NCI-H1417 (cell line): ENCODE measurements around the gene CLDN6.

ENCODE experiments used
- DNase-seq, 3 experiments: peaks; one replicate each; lab custom pipeline; 2025; lab: John Stamatoyannopoulos, UW

The CLDN6 gene

DNA sequence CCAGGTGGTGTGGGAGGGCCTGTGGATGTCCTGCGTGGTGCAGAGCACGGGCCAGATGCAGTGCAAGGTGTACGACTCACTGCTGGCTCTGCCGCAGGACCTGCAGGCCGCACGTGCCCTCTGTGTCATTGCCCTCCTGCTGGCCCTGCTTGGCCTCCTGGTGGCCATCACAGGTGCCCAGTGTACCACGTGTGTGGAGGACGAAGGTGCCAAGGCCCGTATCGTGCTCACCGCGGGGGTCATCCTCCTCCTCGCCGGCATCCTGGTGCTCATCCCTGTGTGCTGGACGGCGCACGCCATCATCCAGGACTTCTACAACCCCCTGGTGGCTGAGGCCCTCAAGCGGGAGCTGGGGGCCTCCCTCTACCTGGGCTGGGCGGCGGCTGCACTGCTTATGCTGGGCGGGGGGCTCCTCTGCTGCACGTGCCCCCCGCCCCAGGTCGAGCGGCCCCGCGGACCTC is 4.5 kb downstream of the CLDN6 start:
- DNase-seq: peak in 1 of 3 experiments; percentile 47

- DNase-seq: peak; percentile 87 to 95 (median 92)
These were observed 5.1 kb downstream of the CLDN6 start, which contains the start of gene CLDN9 for GRCh38 chr16:3012828-3013420. TSS of gene CLDN9 (plus strand) at chr16:3012923. CDS start at chr16:3013363, 440 bp downstream.

DNA sequence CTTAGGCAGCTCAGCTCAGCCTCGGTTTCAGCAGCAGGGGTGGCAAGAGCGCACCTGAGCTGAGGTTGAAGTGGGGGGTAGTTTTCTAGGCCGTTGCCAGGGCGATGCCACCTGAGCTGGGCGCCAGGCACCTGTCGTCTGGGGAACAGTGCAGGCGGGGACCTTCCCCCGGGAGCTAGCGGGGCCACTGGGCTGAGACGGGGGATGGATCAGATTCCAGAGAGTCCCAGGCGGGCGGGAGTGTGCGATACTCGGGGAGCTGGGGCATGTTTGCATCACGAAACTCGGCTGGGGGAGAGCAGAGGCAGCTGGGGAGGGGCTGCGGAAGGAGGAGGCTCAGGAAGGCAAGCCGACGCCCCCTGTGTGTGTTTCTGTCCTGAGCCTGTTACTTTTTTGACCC is 5.7 kb downstream of the CLDN6 start:
- peak; percentile 81 to 94 (median 90) for DNase-seq

GRCh38 chr16:3010510-3010909 is 7.5 kb downstream of the CLDN6 start:
- no peak for DNase-seq

DNA sequence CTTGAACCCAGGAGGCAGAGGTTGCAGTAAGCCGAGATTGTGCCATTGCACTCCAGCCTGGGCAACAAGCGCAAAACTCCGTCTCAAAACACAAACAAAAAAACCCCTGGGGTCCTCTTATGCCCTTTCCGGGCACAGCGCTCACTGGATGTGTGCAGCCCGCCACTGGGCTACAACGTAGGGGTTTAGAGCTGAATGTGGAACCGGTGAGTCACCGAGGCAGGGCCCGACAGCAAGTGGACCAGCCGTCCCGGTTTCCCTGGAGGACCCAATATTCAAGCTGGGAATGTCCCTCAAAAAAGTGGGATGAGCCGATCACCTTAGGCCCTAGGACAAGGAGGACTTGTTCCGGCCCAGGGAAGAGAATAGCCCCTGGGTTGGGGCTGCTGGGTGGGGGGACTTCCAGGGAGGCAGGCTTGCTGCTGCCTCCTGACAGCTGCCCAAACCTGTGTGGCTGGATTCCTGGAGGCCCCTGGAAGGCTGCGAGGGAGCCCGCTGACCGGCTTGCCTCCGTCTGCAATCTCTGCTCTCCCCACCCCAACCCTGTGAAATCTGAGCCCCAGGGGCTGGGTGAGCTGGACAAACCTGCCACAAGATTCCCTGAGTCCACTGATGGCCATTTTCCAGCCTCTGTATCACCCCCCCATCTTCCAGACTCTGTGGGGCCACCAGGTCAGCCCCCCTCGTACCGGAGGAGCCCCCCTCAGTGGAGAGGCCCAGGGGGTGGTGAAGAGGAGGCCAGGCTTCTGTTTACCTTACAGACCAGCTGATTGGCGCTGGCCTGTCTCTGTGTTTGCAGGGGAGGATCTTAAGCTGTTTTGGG is 8.2 kb downstream of the CLDN6 start:
- DNase-seq: peak in 2 of 3 experiments; percentile 15 to 24

GRCh38 chr16:3008690-3009037 is 9.3 kb downstream of the CLDN6 start:
- DNase-seq: no peak

DNA sequence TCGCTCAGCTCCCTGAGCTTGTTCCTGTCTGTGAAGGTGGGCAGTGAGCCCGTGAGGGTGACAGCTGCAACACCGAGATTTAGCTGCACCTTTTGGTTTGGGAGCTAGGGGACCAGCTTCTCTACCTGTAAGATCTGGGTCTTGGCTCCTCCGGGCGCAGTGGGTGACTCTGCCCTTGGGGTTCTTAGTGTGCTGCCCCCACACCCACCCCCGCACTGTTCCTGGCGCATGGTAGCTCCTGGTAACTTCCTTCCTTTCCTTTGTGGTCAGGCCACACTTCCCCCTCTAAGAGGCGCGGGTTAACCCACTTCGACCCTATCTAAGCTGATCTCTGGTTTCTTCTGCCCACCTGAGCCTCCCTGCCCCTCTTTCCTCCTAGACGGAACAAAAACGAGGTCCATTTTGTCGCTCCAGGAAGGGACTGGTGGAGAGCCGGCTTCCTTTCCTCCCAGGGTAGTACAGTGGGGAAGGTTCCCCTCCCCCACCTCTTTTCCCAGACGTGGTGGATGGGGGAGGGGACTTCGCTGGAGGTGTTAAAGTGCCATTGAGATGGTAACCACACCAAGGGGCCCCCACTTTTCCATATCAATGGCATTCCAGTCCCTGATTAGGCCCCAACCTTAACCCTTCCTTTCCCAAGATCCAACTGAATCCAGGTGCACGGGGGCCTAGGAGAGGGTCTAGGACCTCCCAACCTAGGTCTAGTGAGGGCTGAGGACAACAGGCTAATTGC is 9.9 kb downstream of the CLDN6 start:
- no peak for DNase-seq

- DNase-seq: no peak
These were observed 10.7 kb downstream of the CLDN6 start for GRCh38 chr16:3007059-3007956.

- peak; percentile 50 to 70 (median 59) for DNase-seq
These were observed 13.2 kb downstream of the CLDN6 start for GRCh38 chr16:3004781-3005284.

DNA sequence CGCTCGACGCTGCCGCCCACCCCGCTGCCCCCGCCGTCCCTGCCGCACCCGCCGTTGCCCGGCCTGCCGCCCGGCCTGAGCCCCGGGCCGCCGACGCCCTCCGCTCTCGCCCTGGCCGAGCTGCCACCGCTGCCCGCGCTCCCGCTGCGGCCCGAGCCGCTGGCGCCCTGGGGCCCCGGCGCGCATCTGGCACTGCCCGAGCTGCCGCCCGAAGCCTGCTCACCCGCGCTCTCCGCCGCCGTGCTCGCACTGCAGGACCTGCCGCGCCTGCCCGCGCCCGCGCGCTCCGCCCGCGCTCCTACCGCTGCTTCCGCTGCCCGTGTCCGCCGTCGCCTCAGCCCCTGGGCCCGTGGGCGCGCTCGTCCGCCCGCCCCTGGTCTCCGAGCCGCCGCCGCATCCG is 13.7 kb downstream of the CLDN6 start:
- peak; percentile 43 to 52 (median 45) for DNase-seq

GRCh38 chr16:3003582-3004270 is 14.3 kb downstream of the CLDN6 start:
- DNase-seq: peak; percentile 99 to 100 (median 99)

DNA sequence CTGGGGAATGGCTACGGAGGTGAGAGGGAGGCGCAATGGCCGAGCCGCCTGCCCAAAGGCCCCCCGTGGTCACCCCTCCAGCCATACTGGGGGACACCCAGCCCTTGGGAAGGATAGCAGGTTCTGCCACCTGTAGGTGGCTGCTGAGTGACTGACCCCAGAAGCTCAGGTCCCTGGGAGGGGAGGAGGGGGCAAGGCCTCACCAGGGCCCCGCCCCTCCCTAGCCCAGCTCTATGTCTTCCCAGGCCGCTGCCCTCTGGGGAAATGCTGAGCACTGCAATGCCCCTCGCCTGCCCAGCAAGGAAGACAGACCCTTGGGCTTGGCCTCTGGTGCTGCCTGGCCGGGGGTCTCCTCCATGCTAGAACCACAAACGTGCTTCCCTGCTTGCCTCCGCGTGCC is 16.7 kb downstream of the CLDN6 start:
- DNase-seq: no peak

- no peak for DNase-seq
These were observed 17.4 kb downstream of the CLDN6 start for GRCh38 chr16:3000540-3000939.

DNA sequence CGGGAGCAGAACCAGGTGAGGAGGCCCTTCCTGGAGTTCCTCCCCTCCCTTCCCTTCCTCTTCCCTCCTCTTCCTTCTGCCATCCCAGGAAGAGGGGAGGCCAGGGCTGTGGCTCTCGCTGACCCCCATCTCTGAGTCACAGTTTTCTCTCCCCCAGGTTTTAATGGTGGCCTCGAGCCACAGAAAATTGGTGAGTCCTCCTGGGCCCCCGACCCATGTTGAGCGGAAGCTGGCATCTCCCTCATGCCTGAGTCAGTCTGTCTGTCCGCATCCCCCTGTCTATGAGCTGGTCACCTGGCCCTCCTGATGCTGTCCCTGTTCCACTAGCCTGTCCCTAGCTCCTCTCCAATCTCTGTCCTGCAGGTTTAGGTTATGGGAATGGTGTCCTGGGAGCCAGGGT is 18.1 kb downstream of the CLDN6 start:
- no peak for DNase-seq

DNA sequence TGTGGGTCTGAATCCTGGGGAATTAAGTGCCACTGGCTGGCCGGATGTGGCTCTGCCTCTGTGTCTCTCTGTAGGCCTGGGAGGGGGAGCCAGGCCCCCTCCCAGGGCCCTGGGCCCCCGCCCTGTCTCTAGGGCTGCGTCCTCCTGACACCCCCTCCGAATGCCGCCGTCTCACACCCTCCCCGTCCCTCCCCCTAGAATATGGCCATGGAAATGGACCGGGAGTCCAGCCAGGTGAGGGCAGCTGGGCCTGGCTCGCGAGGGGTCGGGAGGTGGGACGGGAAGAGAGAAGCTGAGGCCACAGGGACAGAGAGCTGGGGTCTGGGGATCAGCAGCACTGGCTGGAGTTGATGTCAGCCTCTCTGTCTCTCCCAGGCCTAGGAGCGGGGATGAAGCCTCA is 21.7 kb downstream of the CLDN6 start:
- DNase-seq: no peak

- DNase-seq: no peak
These were observed 25.5 kb downstream of the CLDN6 start for GRCh38 chr16:2992383-2993081.

DNA sequence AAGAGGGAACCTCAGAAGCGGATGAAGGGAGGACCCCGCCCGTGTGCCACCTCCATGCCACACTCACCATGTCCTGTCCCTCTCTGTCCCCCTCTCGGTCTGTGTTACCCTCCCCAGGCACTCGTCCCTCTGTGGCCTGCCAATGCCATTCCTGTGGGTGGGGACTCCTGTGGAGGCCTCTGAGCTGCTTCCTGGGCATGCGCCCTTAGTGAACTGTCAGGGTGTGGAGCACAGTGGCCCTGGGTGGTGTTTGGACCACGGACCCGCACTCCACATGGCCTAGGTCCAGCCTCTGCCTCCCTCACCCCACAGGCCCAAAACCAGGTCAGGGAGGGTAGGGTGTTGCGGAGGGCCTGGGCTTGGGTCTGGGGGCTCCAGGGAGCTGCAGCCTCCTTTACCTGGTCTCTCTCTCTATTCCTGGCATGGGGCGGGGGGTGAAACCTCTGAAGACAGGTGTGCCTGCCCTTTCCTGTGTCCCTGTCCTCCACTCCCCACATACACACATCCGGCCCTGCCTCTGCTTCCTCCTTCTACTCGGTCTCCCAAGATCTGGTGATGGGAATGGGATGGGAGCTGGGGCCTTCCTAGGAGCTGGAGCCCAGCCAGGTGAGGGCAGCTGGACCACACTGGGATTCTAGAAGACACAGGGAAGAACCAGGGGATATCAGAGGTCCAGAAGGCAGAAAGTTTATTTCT is 26.3 kb downstream of the CLDN6 start:
- DNase-seq: no peak

GRCh38 chr16:2990891-2991290 is 27.1 kb downstream of the CLDN6 start:
- DNase-seq: no peak

- no peak for DNase-seq
These were observed 29.3 kb downstream of the CLDN6 start for GRCh38 chr16:2988590-2989099.
